IMR-90 (cell line): ENCODE data around the gene AKIRIN2. TPM values are rescaled to one million over a fixed set of nuclear protein-coding genes. Genes with fewer than 3 reads are reported as not detected.

Experiments used
- ATAC-seq: fragments of 200-7000 bp; cut with Tn5 transposase; 2 replicates; pipeline ENCODE4 v1.9.1; 2020; ENCODE audit warnings: low read depth, mild to moderate bottlenecking, moderate library complexity
- BruUV-seq: library from RNA; stranded (reverse); fragments of 400-500 nt; replicated peaks from 2 replicates; lab custom pipeline; 2021; lab: Mats Ljungman, UMichigan
- CTCF ChIA-PET: fragments of 300-600 bp; formaldehyde crosslinking; extraction: SDS; loops from one replicate; lab custom pipeline; 2021; ENCODE audit warnings: antibody characterized with exemption; lab: Yijun Ruan, JAX
- POLR2A ChIA-PET: fragments of 300-600 bp; sonication (Branson Sonifier 250); formaldehyde crosslinking; loops from one replicate; lab custom pipeline; 2022; ENCODE audit warnings: antibody characterized with exemption; ENCODE audit not compliant: unreplicated experiment; lab: Charles Lee
- DNase-seq: peaks from one replicate; pipeline ENCODE4 v3.0.0; 2013
- H2AFZ ChIP-seq: replicated peaks from 2 replicates; pipeline ENCODE3; 2013; ENCODE audit warnings: low read length, mild to moderate bottlenecking; ENCODE audit not compliant: poor library complexity
- H2AK5ac ChIP-seq: 2 replicates; pipeline ENCODE4 v1.6.1; 2013; ENCODE audit warnings: low read depth, low read length, inconsistent platforms
- H2AK9ac ChIP-seq: replicated peaks from 2 replicates; pipeline ENCODE3; 2013; ENCODE audit warnings: mild to moderate bottlenecking, low read depth, low read length, moderate library complexity; ENCODE audit not compliant: poor library complexity
- H2BK120ac ChIP-seq: 2 replicates; pipeline ENCODE4 v1.6.1; 2013; ENCODE audit warnings: low read depth, low read length, inconsistent platforms
- H2BK15ac ChIP-seq: 3 replicates; pipeline ENCODE4 v1.6.1; 2013; ENCODE audit warnings: low read depth, low read length, inconsistent platforms
- H2BK20ac ChIP-seq: 2 replicates; pipeline ENCODE4 v1.6.1; 2013; ENCODE audit warnings: low read depth, mild to moderate bottlenecking, inconsistent platforms, low read length, moderate library complexity
- H2BK5ac ChIP-seq: 2 replicates; pipeline ENCODE4 v1.6.1; 2013; ENCODE audit warnings: mild to moderate bottlenecking, low read depth, low read length, inconsistent platforms; ENCODE audit not compliant: poor library complexity, severe bottlenecking
- H3K14ac ChIP-seq: replicated peaks from 2 replicates; pipeline ENCODE4 v1.6.1; 2013; ENCODE audit warnings: low read depth, low read length, inconsistent platforms
- H3K18ac ChIP-seq: 2 replicates; pipeline ENCODE4 v1.6.1; 2013; ENCODE audit warnings: low read depth, low read length, control low read depth
- H3K23ac ChIP-seq: 2 replicates; pipeline ENCODE4 v1.6.1; 2013; ENCODE audit warnings: low read depth, low read length, inconsistent platforms
- H3K27ac ChIP-seq: 2 replicates; pipeline ENCODE4 v1.5.1; 2013; ENCODE audit warnings: mild to moderate bottlenecking, control low read depth, low read length; ENCODE audit not compliant: insufficient read depth
- H3K27me3 ChIP-seq: 2 replicates; pipeline ENCODE4 v1.6.1; 2013; ENCODE audit warnings: low read length; ENCODE audit not compliant: control insufficient read depth, insufficient read depth
- H3K36me3 ChIP-seq: 2 replicates; pipeline ENCODE4 v1.6.1; 2013; ENCODE audit warnings: low read length, mixed read lengths; ENCODE audit not compliant: control insufficient read depth, insufficient read depth
- H3K4ac ChIP-seq: 2 replicates; pipeline ENCODE4 v1.6.1; 2013; ENCODE audit warnings: low read depth, low read length, inconsistent platforms
- H3K4me1 ChIP-seq: 2 replicates; pipeline ENCODE4 v1.6.1; 2013; ENCODE audit warnings: low read length, mixed read lengths; ENCODE audit not compliant: control insufficient read depth, insufficient read depth
- H3K4me2 ChIP-seq: 2 replicates; pipeline ENCODE4 v1.6.1; 2013; ENCODE audit warnings: low read depth, mild to moderate bottlenecking, control low read depth, low read length, moderate library complexity
- H3K4me3 ChIP-seq: 2 replicates; pipeline ENCODE4 v1.5.1; 2013; ENCODE audit warnings: low read depth, mild to moderate bottlenecking, control low read depth, low read length, moderate library complexity; ENCODE audit not compliant: insufficient read depth
- H3K56ac ChIP-seq: 2 replicates; pipeline ENCODE4 v1.6.1; 2013; ENCODE audit warnings: low read length, inconsistent platforms; ENCODE audit not compliant: insufficient read depth; ENCODE audit errors: extremely low read depth
- H3K79me1 ChIP-seq, 2 experiments: 2 replicates each; pipeline ENCODE4 v1.6.1; 2013; ENCODE audit warnings: low read length in 2 of 2, inconsistent platforms in 1 of 2, low read depth in 1 of 2
- H3K9ac ChIP-seq: 2 replicates; pipeline ENCODE4 v1.6.1; 2013; ENCODE audit warnings: low read depth, low read length, control low read depth
- H3K9me1 ChIP-seq: 2 replicates; pipeline ENCODE4 v1.6.1; 2013; ENCODE audit warnings: low read length, inconsistent platforms; ENCODE audit not compliant: insufficient read depth
- H3K9me3 ChIP-seq: 2 replicates; pipeline ENCODE4 v1.6.1; 2013; ENCODE audit warnings: low read length; ENCODE audit not compliant: control insufficient read depth, insufficient read depth
- H4K20me1 ChIP-seq: 2 replicates; pipeline ENCODE4 v1.6.1; 2013; ENCODE audit warnings: low read length, inconsistent platforms; ENCODE audit not compliant: insufficient read depth
- H4K5ac ChIP-seq: 2 replicates; pipeline ENCODE4 v1.6.1; 2013; ENCODE audit warnings: mild to moderate bottlenecking, low read depth, low read length, control low read depth
- H4K8ac ChIP-seq, 2 experiments: 2 replicates each; pipeline ENCODE4 v1.6.1; 2013; ENCODE audit warnings: low read depth in 2 of 2, low read length in 2 of 2, control low read depth in 1 of 2, inconsistent platforms in 1 of 2
- H4K91ac ChIP-seq: 2 replicates; pipeline ENCODE4 v1.6.1; 2013; ENCODE audit warnings: low read depth, low read length, inconsistent platforms; ENCODE audit not compliant: insufficient read depth
- BHLHE40 ChIP-seq: fragments of 150-350 bp; IDR thresholded peaks from 2 replicates; pipeline ENCODE4 v1.6.1; 2016; ENCODE audit warnings: mild to moderate bottlenecking, low read depth, low read length
- MAFK ChIP-seq: IDR thresholded peaks from 2 replicates; pipeline ENCODE4 v1.6.1; 2012; ENCODE audit warnings: low read depth, low read length, improper control_type of control experiment
- MAZ ChIP-seq: IDR thresholded peaks from 2 replicates; pipeline ENCODE4 v1.6.1; 2012; ENCODE audit warnings: low read depth, mild to moderate bottlenecking, low read length, improper control_type of control experiment, moderate library complexity, borderline replicate concordance
- POLR2A ChIP-seq: IDR thresholded peaks from 2 replicates; pipeline ENCODE4 v1.6.1; 2012; ENCODE audit warnings: mild to moderate bottlenecking, low read depth, low read length
- WGBS, 2 experiments: methylation state at CpG; one replicate each; pipeline versions ENCODE4 v1.1.5 to v1.1.7; 2013; ENCODE audit warnings: missing lambda C conversion rate in 2 of 2; ENCODE audit not compliant: insufficient read length in 1 of 2; ENCODE audit errors: extremely low coverage in 2 of 2; 5-methylcytosine and 5-hydroxymethylcytosine counted together
- dilution Hi-C: fragments of 300-500 bp; cut with HindIII; formaldehyde crosslinking; loops from one replicate; pipeline ENCODE4 v1.14.3; 2018; ENCODE audit warnings: low sequenced_read_pairs; ENCODE audit not compliant: unreplicated experiment
- in situ Hi-C: fragments of 300-500 bp; cut with MboI; formaldehyde crosslinking; loops from 3 replicates; pipeline ENCODE4 v1.14.3; 2019; ENCODE audit warnings: low sequenced_read_pairs, inconsistent platforms, mixed read lengths
- intact Hi-C: fragments of 100-400 bp; cut with micrococcal nuclease; formaldehyde crosslinking; loops from 2 replicates; pipeline ENCODE4 v1.10.0; 2022
- polyA plus RNA-seq, 3 experiments: library from polyadenylated mRNA; depleted of rRNA; stranded (reverse); fragments of >200 nt; gene quantifications; 2 replicates each; pipeline ENCODE4 v1.2.3, GENCODE V29; 2012; ENCODE audit warnings: low replicate concordance in 1 of 3
- total RNA-seq: library from RNA; depleted of rRNA; stranded (reverse); fragments of >200 nt; gene quantifications from 2 replicates; pipeline ENCODE4 v1.2.3, GENCODE V29; 2012
- TF ChIP-seq, protein P1 (sequence below): fragments of 150-350 bp; IDR thresholded peaks from 2 replicates; pipeline ENCODE4 v1.6.1; 2016; ENCODE audit warnings: low read depth, mild to moderate bottlenecking, low read length, moderate library complexity, borderline replicate concordance

Gene AKIRIN2
- total and polyA plus RNA-seq, 2 of the 4 experiments (the other 2 are of a cell fraction), result 7.9 to 26.6 TPM

DNA sequence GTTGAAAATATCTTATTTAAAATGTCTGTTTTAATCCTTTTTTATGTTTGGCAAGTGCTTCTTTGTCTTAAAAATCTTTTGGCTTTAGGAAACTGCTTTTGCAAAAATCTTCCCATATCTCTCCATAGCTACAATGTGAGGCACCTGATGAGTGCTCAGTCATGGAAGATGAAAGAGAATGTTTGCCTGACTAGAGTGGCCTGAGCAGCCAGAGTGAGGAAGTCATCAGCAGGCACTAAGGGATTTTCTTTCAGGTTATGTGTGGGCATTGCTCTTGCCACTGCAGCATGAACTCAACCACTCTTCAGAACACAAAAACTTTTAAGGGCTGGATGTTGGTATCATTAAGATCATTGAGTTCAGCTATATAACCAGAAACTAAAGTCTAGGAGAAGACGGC, 47.9 kb downstream of the AKIRIN2 start:
- ATAC-seq (peak; percentile 33; the same call in 1 of the 2 replicates), DNase-seq (no peak)
- intact Hi-C loops, result no loop called here
- Histone ChIP-seq H2BK120ac (peak overlapping the region; percentile 86), H3K36me3 (peaks cover 4% of the 10 kb centered on the region), H3K4me1 (peaks cover 2% of the 10 kb centered on the region; the same call in 1 of the 2 replicates), H3K18ac (no peak overlapping the region), H3K27ac (peak overlapping the region; percentile 9; the same call in 1 of the 2 replicates), H4K91ac (no peak overlapping the region), H3K9me1 (peaks cover 11% of the 10 kb centered on the region), H2AK5ac (peak overlapping the region; percentile 37), H2AFZ (no peak overlapping the region), H3K4ac (peak overlapping the region; percentile 37; the same call in 1 of the 2 replicates), H4K20me1 (no peaks in the 10 kb centered on the region), H2AK9ac (no peak overlapping the region), H3K4me3 (no peak overlapping the region), H2BK15ac (peak overlapping the region; percentile 34; the same call in 1 of the 3 replicates), H3K14ac (peak overlapping the region; percentile 48; the same call in 1 of the 2 replicates), H3K4me2 (no peak overlapping the region), H3K23ac (0 out of 2 replicates have a peak overlapping the region, but pooled peaks have one; percentile 56), H2BK5ac (peak overlapping the region; percentile 1), H3K9me3 (no peaks in the 10 kb centered on the region), H3K79me1 (peaks cover 0 to 8% of the 10 kb centered on the region in 2 experiments; a peak in 1 of 4 replicates), H4K8ac (0 out of 4 replicates have a peak overlapping the region, but pooled peaks of 1 of the 2 experiments have one; percentile 18), H4K5ac (no peak overlapping the region), H3K56ac (no peak overlapping the region), H3K27me3 (no peaks in the 10 kb centered on the region), H3K9ac (no peak overlapping the region), H2BK20ac (peak overlapping the region; percentile 13; the same call in 1 of the 2 replicates)
- dilution Hi-C loops, result no loop called here
- ChIA-PET CTCF (no interaction called here), POLR2A (no interaction called here)
- no TSS peak for BruUV-seq
- no CpG with 5 or more reads among the region's 1 CpG for WGBS, 2 experiments
- no peak for TF ChIP-seq POLR2A
- TF ChIP-seq MAFK, result no peak
- TF ChIP-seq, protein P1, sequence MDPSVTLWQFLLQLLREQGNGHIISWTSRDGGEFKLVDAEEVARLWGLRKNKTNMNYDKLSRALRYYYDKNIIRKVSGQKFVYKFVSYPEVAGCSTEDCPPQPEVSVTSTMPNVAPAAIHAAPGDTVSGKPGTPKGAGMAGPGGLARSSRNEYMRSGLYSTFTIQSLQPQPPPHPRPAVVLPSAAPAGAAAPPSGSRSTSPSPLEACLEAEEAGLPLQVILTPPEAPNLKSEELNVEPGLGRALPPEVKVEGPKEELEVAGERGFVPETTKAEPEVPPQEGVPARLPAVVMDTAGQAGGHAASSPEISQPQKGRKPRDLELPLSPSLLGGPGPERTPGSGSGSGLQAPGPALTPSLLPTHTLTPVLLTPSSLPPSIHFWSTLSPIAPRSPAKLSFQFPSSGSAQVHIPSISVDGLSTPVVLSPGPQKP, result no peak
- no peak for TF ChIP-seq MAZ
- no peak for TF ChIP-seq BHLHE40
- in situ Hi-C loops, result no loop called here
